Umbilical cord (tissue), 1 donor: ENCODE results near the gene HMG20A. TPM values are rescaled to one million over a fixed set of nuclear protein-coding genes. Genes with fewer than 3 reads are reported as not detected.

Source experiments
- total RNA-seq: library from RNA; depleted of rRNA; stranded (reverse); fragments of >200 nt; gene quantifications from one replicate; pipeline ENCODE4 v1.2.3, GENCODE V29; 2014; ENCODE audit warnings: low replicate concordance; ENCODE audit not compliant: insufficient read depth

Gene HMG20A
- total RNA-seq, 1 donor from 2014 or later, result 33.2 TPM

Other genes with a start within 250 kb of the HMG20A start
- gene PEAK1, start 784 bp upstream of the HMG20A start, total RNA-seq, result 129 TPM
- 14.2 TPM for gene LINGO1, start 212.0 kb downstream of the HMG20A start, total RNA-seq